WTC11 (cell line): ENCODE measurements around the gene MYO1F. TPM values are rescaled to one million over a fixed set of nuclear protein-coding genes. Genes with fewer than 3 reads are reported as not detected.

ENCODE experiments used
- ATAC-seq: fragments of 200-7000 bp; cut with Tn5 transposase; 2 replicates; pipeline ENCODE4 v1.10.0; 2021; ENCODE audit warnings: mild to moderate bottlenecking, moderate library complexity
- CTCF ChIA-PET: fragments of 300-600 bp; sonication (Branson Sonifier 250); formaldehyde crosslinking; loops from one replicate; lab custom pipeline; 2021; ENCODE audit warnings: antibody characterized with exemption; lab: Charles Lee
- POLR2A ChIA-PET: fragments of 350-600 bp; sonication (Branson Sonifier 250); formaldehyde crosslinking; loops from one replicate; lab custom pipeline; 2021; ENCODE audit warnings: antibody characterized with exemption; lab: Charles Lee
- DNase-seq: peaks from one replicate; pipeline ENCODE4 v3.0.0; 2021; ENCODE audit warnings: low spot score
- H3K27ac Mint-ChIP-seq: 2 replicates; pipeline ENCODE4 v1.8.0; 2021; ENCODE audit warnings: mixed read lengths
- H3K27me3 Mint-ChIP-seq: 2 replicates; pipeline ENCODE4 v1.8.0; 2021; ENCODE audit warnings: low read depth, mild to moderate bottlenecking, moderate library complexity, mixed read lengths
- H3K36me3 Mint-ChIP-seq: 2 replicates; pipeline ENCODE4 v1.8.0; 2021; ENCODE audit warnings: mixed read lengths
- H3K4me1 Mint-ChIP-seq: 2 replicates; pipeline ENCODE4 v1.8.0; 2022; ENCODE audit warnings: mixed read lengths
- H3K4me3 Mint-ChIP-seq: 2 replicates; pipeline ENCODE4 v1.8.0; 2021; ENCODE audit warnings: mild to moderate bottlenecking, moderate library complexity, mixed read lengths
- H3K9me3 Mint-ChIP-seq: 2 replicates; pipeline ENCODE4 v1.8.0; 2021; ENCODE audit warnings: mixed read lengths
- ATF6 ChIP-seq: sonication (generic); formaldehyde crosslinking; IDR thresholded peaks from 2 replicates; pipeline ENCODE4 v1.8.1; 2023; ENCODE audit warnings: mild to moderate bottlenecking, missing genetic modification reagents
- CTCF ChIP-seq: fragments of 200-600 bp; IDR thresholded peaks from 2 replicates; pipeline ENCODE4 v1.8.0; 2022; ENCODE audit warnings: antibody characterized with exemption
- E2F1 ChIP-seq: sonication (generic); formaldehyde crosslinking; IDR thresholded peaks from 2 replicates; pipeline ENCODE4 v1.8.0; 2022; ENCODE audit warnings: mild to moderate bottlenecking, missing genetic modification reagents
- HMGA2 ChIP-seq: fragments of 250-450 bp; sonication (Bioruptor Pico); IDR thresholded peaks from 2 replicates; pipeline ENCODE4 v1.4.0; 2021; ENCODE audit warnings: mild to moderate bottlenecking, moderate library complexity
- HMGXB4 ChIP-seq: sonication (generic); formaldehyde crosslinking; IDR thresholded peaks from 2 replicates; pipeline ENCODE4 v1.8.1; 2023; ENCODE audit warnings: mild to moderate bottlenecking, moderate library complexity, missing genetic modification reagents
- JAZF1 ChIP-seq: fragments of 250-450 bp; sonication (Bioruptor Pico); IDR thresholded peaks from 2 replicates; pipeline ENCODE4 v1.9.0; 2021; ENCODE audit warnings: moderate library complexity, mild to moderate bottlenecking, inconsistent platforms
- NFE2L1 ChIP-seq: sonication (generic); formaldehyde crosslinking; IDR thresholded peaks from 2 replicates; pipeline ENCODE4 v1.8.1; 2023; ENCODE audit warnings: missing genetic modification reagents
- PRDM15 ChIP-seq: sonication (generic); formaldehyde crosslinking; IDR thresholded peaks from 2 replicates; pipeline ENCODE4 v1.8.0; 2022; ENCODE audit warnings: missing genetic modification reagents
- ZBTB21 ChIP-seq: sonication (generic); formaldehyde crosslinking; IDR thresholded peaks from 2 replicates; pipeline ENCODE4 v1.8.1; 2023; ENCODE audit warnings: mild to moderate bottlenecking, missing genetic modification reagents, borderline replicate concordance
- ZNF121 ChIP-seq: sonication (generic); formaldehyde crosslinking; IDR thresholded peaks from 2 replicates; pipeline ENCODE4 v1.8.0; 2023; ENCODE audit warnings: missing genetic modification reagents
- ZNF281 ChIP-seq: sonication (generic); formaldehyde crosslinking; IDR thresholded peaks from 2 replicates; pipeline ENCODE4 v1.8.0; 2023; ENCODE audit warnings: mild to moderate bottlenecking, missing genetic modification reagents
- total RNA-seq: library from RNA; stranded (reverse); gene quantifications from 3 replicates; pipeline ENCODE4 v1.2.3, GENCODE V29; 2021

Gene MYO1F
- total RNA-seq, 1 experiment from 2014 or later, result 2.8 TPM

- Mint-ChIP-seq H3K27ac (no peak overlapping the region), H3K4me3 (no peak overlapping the region), H3K27me3 (no peaks in the 10 kb centered on the region), H3K36me3 (no peaks in the 10 kb centered on the region), H3K9me3 (no peaks in the 10 kb centered on the region), H3K4me1 (peaks cover 9% of the 10 kb centered on the region)
- ChIA-PET POLR2A (no interaction called here), CTCF (interaction anchor here (0.6 to 2.7 kb wide), 8 partner anchors 11 to 103 kb away, joined by 3 to 31 read pairs (median 10); partner anchors contain the start of genes MYO1F and ZNF414)
- ATAC-seq (no peak), DNase-seq (no peak)
- TF ChIP-seq JAZF1 (no peak), ZNF121 (CRISPR knock-in tag) (peak; percentile 59; the same call in 1 of the 2 replicates), ATF6 (CRISPR knock-in tag) (no peak)
Measured at GRCh38 chr19:8616861-8617260, 39.6 kb upstream of the MYO1F start.

GRCh38 chr19:8615813-8616596 is 38.8 kb upstream of the MYO1F start:
- Mint-ChIP-seq H3K4me3 (no peak overlapping the region), H3K27ac (no peak overlapping the region), H3K9me3 (no peaks in the 10 kb centered on the region), H3K4me1 (peaks cover 14% of the 10 kb centered on the region), H3K27me3 (no peaks in the 10 kb centered on the region), H3K36me3 (no peaks in the 10 kb centered on the region)
- CTCF ChIA-PET, result interaction anchor here (0.6 to 3.6 kb wide), 26 partner anchors 9 to 438 kb away, joined by 3 to 31 read pairs (median 5); partner anchors contain the start of genes ACTL9, MYO1F and ZNF414
- peak; percentile 77 for DNase-seq
- POLR2A ChIA-PET, result interaction anchor here (0.7 to 1.3 kb wide), 2 partner anchors 17 to 25 kb away, joined by 6 read pairs; no protein-coding TSS in a partner anchor
- TF ChIP-seq CTCF (peak; percentile 96), E2F1 (CRISPR knock-in tag) (no peak)
- ATAC-seq, result peak; percentile 12; the same call in 1 of the 2 replicates

GRCh38 chr19:8615024-8615423 is 37.8 kb upstream of the MYO1F start:
- no peaks in the 10 kb centered on the region for H3K9me3 Mint-ChIP-seq
- no peak for ATAC-seq
- no peak for DNase-seq
- H3K27me3 Mint-ChIP-seq, result no peaks in the 10 kb centered on the region
- H3K36me3 Mint-ChIP-seq, result no peaks in the 10 kb centered on the region
- POLR2A ChIA-PET, result interaction anchor here (0.6 to 1.3 kb wide), 2 partner anchors 11 to 24 kb away, joined by 5 to 6 read pairs; no protein-coding TSS in a partner anchor
- H3K4me1 Mint-ChIP-seq, result peaks cover 16% of the 10 kb centered on the region
- H3K27ac Mint-ChIP-seq, result peak overlapping the region; percentile 8; the same call in 1 of the 2 replicates
- H3K4me3 Mint-ChIP-seq, result no peak overlapping the region
- CTCF ChIA-PET, result interaction anchor here (0.6 to 3.6 kb wide), 24 partner anchors 9 to 439 kb away, joined by 3 to 31 read pairs (median 6); partner anchors contain the start of genes ACTL9, MYO1F and ZNF414
- TF ChIP-seq PRDM15 (CRISPR knock-in tag), result no peak
- TF ChIP-seq NFE2L1 (CRISPR knock-in tag), result no peak
- no peak for TF ChIP-seq HMGXB4 (CRISPR knock-in tag)
- TF ChIP-seq ZBTB21 (CRISPR knock-in tag), result no peak
- TF ChIP-seq CTCF, result no peak
- no peak for TF ChIP-seq HMGA2 (CRISPR knock-in tag)
- no peak for TF ChIP-seq ZNF281 (CRISPR knock-in tag)
